Activated T-helper 1 cell treated with anti-CD3 and anti-CD28 coated beads, Interleukin-12 subunit alpha, Interleukin-12 subunit beta, Interleukin-2, Interleukin-4 antibody, amounts not matched to agents 30 ng/mL and 10 ng/mL and 1 ng/mL, durations not matched to agents 14 hours and 24 hours and 36 hours (primary cell): ENCODE results near the gene PTP4A1. TPM values are rescaled to one million over a fixed set of nuclear protein-coding genes. Genes with fewer than 3 reads are reported as not detected.
"Not testable (repeated sequence)": the region's sequence is repeated elsewhere in the genome, so short reads cannot be mapped to it uniquely, and the experiment has no call there.

Experiments used
- DNase-seq: peaks from one replicate; pipeline ENCODE4 v3.0.0; 2021; ENCODE audit warnings: low spot score
- H3K27ac Mint-ChIP-seq: one replicate; pipeline ENCODE4 v1.8.0; 2021; ENCODE audit warnings: mild to moderate bottlenecking, mixed read lengths
- H3K27me3 Mint-ChIP-seq: one replicate; pipeline ENCODE4 v1.8.0; 2022; ENCODE audit warnings: mild to moderate bottlenecking, moderate library complexity, mixed read lengths; ENCODE audit not compliant: insufficient read depth
- H3K36me3 Mint-ChIP-seq: one replicate; pipeline ENCODE4 v1.8.0; 2021; ENCODE audit warnings: low read depth, mixed read lengths
- H3K4me1 Mint-ChIP-seq: one replicate; pipeline ENCODE4 v1.8.0; 2021; ENCODE audit warnings: low read depth, mixed read lengths
- H3K4me3 Mint-ChIP-seq: one replicate; pipeline ENCODE4 v1.8.0; 2021; ENCODE audit warnings: mild to moderate bottlenecking, moderate library complexity, mixed read lengths
- H3K9me3 Mint-ChIP-seq: one replicate; pipeline ENCODE4 v1.8.0; 2021; ENCODE audit warnings: mixed read lengths
- intact Hi-C: fragments of 100-400 bp; cut with micrococcal nuclease; formaldehyde crosslinking; loops from one replicate; pipeline ENCODE4 v1.15.1; 2024
- total RNA-seq: library from RNA; stranded (reverse); gene quantifications from 2 replicates; pipeline ENCODE4 v1.2.3, GENCODE V29; 2022

Gene PTP4A1
- 80.0 and 84.7 TPM in 2 replicates for total RNA-seq

GRCh38 chr6:63572044-63572746 lies at the start of gene PTP4A1, which contains the start of gene LOC128125822:
TSS of gene PTP4A1 (plus strand) at chr6:63572480. CDS start at chr6:63576881, 4,401 bp downstream.
TSS of gene LOC128125822 (plus strand) at chr6:63572480.
- intact Hi-C loops: loop anchor here (1.0 kb wide), 2 partner anchors 63 to 220 kb away; partner anchors contain the start of gene PHF3
- H3K9me3 Mint-ChIP-seq: no peaks in the 10 kb centered on the region
- peaks cover 21% of the 10 kb centered on the region for H3K36me3 Mint-ChIP-seq
- DNase-seq: peak; percentile 96
- H3K4me3 Mint-ChIP-seq: peak within 1 kb of the TSS; percentile 95
- H3K27me3 Mint-ChIP-seq: no peaks in the 10 kb centered on the region
- peak within 1 kb of the TSS; percentile 95 for H3K27ac Mint-ChIP-seq
- H3K4me1 Mint-ChIP-seq: peaks cover 37% of the 10 kb centered on the region

- H3K27ac Mint-ChIP-seq, intact Hi-C loops, H3K4me3 Mint-ChIP-seq, H3K36me3 Mint-ChIP-seq, DNase-seq, H3K27me3 Mint-ChIP-seq, H3K9me3 Mint-ChIP-seq: not testable (repeated sequence)
- peaks cover 20% of the 10 kb centered on the region for H3K4me1 Mint-ChIP-seq
These were observed 49.4 kb upstream of the PTP4A1 start for GRCh38 chr6:63522911-63523287.

- Mint-ChIP-seq H3K4me1 (peaks cover 26% of the 10 kb centered on the region), H3K27ac (no peak overlapping the region), H3K9me3 (no peaks in the 10 kb centered on the region), H3K36me3 (no peaks in the 10 kb centered on the region), H3K4me3 (no peak overlapping the region), H3K27me3 (no peaks in the 10 kb centered on the region)
- no peak for DNase-seq
- intact Hi-C loops: no loop called here
These were observed 48.6 kb upstream of the PTP4A1 start for GRCh38 chr6:63523630-63524029.

GRCh38 chr6:63525186-63525878 lies 46.9 kb upstream of the PTP4A1 start:
- H3K9me3 Mint-ChIP-seq: no peaks in the 10 kb centered on the region
- H3K27me3 Mint-ChIP-seq: no peaks in the 10 kb centered on the region
- peaks cover 39% of the 10 kb centered on the region for H3K4me1 Mint-ChIP-seq
- H3K27ac Mint-ChIP-seq: no peak overlapping the region
- peaks cover 1% of the 10 kb centered on the region for H3K36me3 Mint-ChIP-seq
- intact Hi-C loops: loop anchor here (5.0 kb wide), 1 partner anchor 112 kb away; the partner anchor contains the start of gene PHF3
- DNase-seq: no peak
- no peak overlapping the region for H3K4me3 Mint-ChIP-seq

GRCh38 chr6:63526931-63527330 lies 45.3 kb upstream of the PTP4A1 start:
- Mint-ChIP-seq H3K27me3 (peaks cover 2% of the 10 kb centered on the region), H3K36me3 (peaks cover 1% of the 10 kb centered on the region), H3K4me1 (peaks cover 41% of the 10 kb centered on the region), H3K9me3 (no peaks in the 10 kb centered on the region), H3K27ac (no peak overlapping the region), H3K4me3 (no peak overlapping the region)
- DNase-seq: no peak
- intact Hi-C loops: loop anchor here (5.0 kb wide), 1 partner anchor 110 kb away; the partner anchor contains the start of gene PHF3

GRCh38 chr6:63527658-63528514 lies 44.4 kb upstream of the PTP4A1 start:
- Mint-ChIP-seq H3K4me1 (peaks cover 41% of the 10 kb centered on the region), H3K27ac (peak overlapping the region; percentile 29), H3K4me3 (no peak overlapping the region), H3K9me3 (no peaks in the 10 kb centered on the region), H3K27me3 (peaks cover 2% of the 10 kb centered on the region), H3K36me3 (peaks cover 1% of the 10 kb centered on the region)
- intact Hi-C loops: loop anchor here (2.0 to 5.0 kb wide), 2 partner anchors 47 to 109 kb away; partner anchors contain the start of gene PHF3
- DNase-seq: no peak

GRCh38 chr6:63529498-63529897 lies 42.8 kb upstream of the PTP4A1 start:
- peak; percentile 9 for DNase-seq
- H3K9me3 Mint-ChIP-seq: no peaks in the 10 kb centered on the region
- intact Hi-C loops: loop anchor here (2.0 to 5.0 kb wide), 2 partner anchors 45 to 108 kb away; partner anchors contain the start of gene PHF3
- H3K36me3 Mint-ChIP-seq: peaks cover 1% of the 10 kb centered on the region
- peaks cover 41% of the 10 kb centered on the region for H3K4me1 Mint-ChIP-seq
- H3K27me3 Mint-ChIP-seq: peaks cover 2% of the 10 kb centered on the region
- H3K27ac Mint-ChIP-seq: peak overlapping the region; percentile 94
- H3K4me3 Mint-ChIP-seq: peak overlapping the region; percentile 76

GRCh38 chr6:63530182-63530581 lies 42.1 kb upstream of the PTP4A1 start:
- H3K4me3 Mint-ChIP-seq: no peak overlapping the region
- intact Hi-C loops: no loop called here
- DNase-seq: no peak
- H3K27ac Mint-ChIP-seq: no peak overlapping the region
- peaks cover 1% of the 10 kb centered on the region for H3K36me3 Mint-ChIP-seq
- H3K4me1 Mint-ChIP-seq: peaks cover 37% of the 10 kb centered on the region
- no peaks in the 10 kb centered on the region for H3K9me3 Mint-ChIP-seq
- H3K27me3 Mint-ChIP-seq: peaks cover 2% of the 10 kb centered on the region

- Mint-ChIP-seq H3K27me3 (peaks cover 2% of the 10 kb centered on the region), H3K27ac (no peak overlapping the region), H3K4me3 (no peak overlapping the region), H3K9me3 (no peaks in the 10 kb centered on the region), H3K4me1 (peaks cover 31% of the 10 kb centered on the region), H3K36me3 (peaks cover 1% of the 10 kb centered on the region)
- no peak for DNase-seq
- intact Hi-C loops: no loop called here
These were observed 41.3 kb upstream of the PTP4A1 start for GRCh38 chr6:63530991-63531390.

- Mint-ChIP-seq H3K4me3 (no peak overlapping the region), H3K27me3 (peaks cover 7% of the 10 kb centered on the region), H3K4me1 (peaks cover 19% of the 10 kb centered on the region), H3K9me3 (no peaks in the 10 kb centered on the region), H3K27ac (no peak overlapping the region), H3K36me3 (peaks cover 1% of the 10 kb centered on the region)
- intact Hi-C loops: no loop called here
- DNase-seq: no peak
These were observed 39.3 kb upstream of the PTP4A1 start for GRCh38 chr6:63533026-63533425.

GRCh38 chr6:63533952-63534351 lies 38.3 kb upstream of the PTP4A1 start:
- DNase-seq: no peak
- Mint-ChIP-seq H3K9me3 (no peaks in the 10 kb centered on the region), H3K4me1 (peaks cover 15% of the 10 kb centered on the region), H3K27ac (no peak overlapping the region), H3K27me3 (peaks cover 7% of the 10 kb centered on the region), H3K36me3 (peaks cover 1% of the 10 kb centered on the region), H3K4me3 (no peak overlapping the region)
- intact Hi-C loops: no loop called here

- no peak for DNase-seq
- H3K9me3 Mint-ChIP-seq: no peaks in the 10 kb centered on the region
- H3K4me3 Mint-ChIP-seq: no peak overlapping the region
- no peak overlapping the region for H3K27ac Mint-ChIP-seq
- no peaks in the 10 kb centered on the region for H3K36me3 Mint-ChIP-seq
- no peaks in the 10 kb centered on the region for H3K4me1 Mint-ChIP-seq
- intact Hi-C loops: no loop called here
- H3K27me3 Mint-ChIP-seq: peaks cover 13% of the 10 kb centered on the region
These were observed 34.9 kb upstream of the PTP4A1 start for GRCh38 chr6:63537201-63537958.
